LNCaP clone FGC (cell line): Measurements from ENCODE around the gene ACTR2.
"Not testable (repeated sequence)": the region's sequence is repeated elsewhere in the genome, so short reads cannot be mapped to it uniquely, and the experiment has no call there.

Experiments used
- DNase-seq: peaks from one replicate; pipeline ENCODE4 v3.0.0-alpha.2; 2011; ENCODE audit warnings: low read depth
- H3K4me3 ChIP-seq: 2 replicates; pipeline ENCODE4 v1.5.1; 2011; ENCODE audit warnings: mild to moderate bottlenecking, low read depth, low read length, control low read depth
- CTCF ChIP-seq: IDR thresholded peaks from 2 replicates; pipeline ENCODE4 v1.5.1; 2012; ENCODE audit warnings: mild to moderate bottlenecking; ENCODE audit not compliant: control insufficient read depth, insufficient read depth; ENCODE audit errors: extremely low read depth

The ACTR2 gene

GRCh38 chr2:65255356-65255755 is 27.7 kb downstream of the ACTR2 start:
- no peak overlapping the region for H3K4me3 ChIP-seq
- TF ChIP-seq CTCF = no peak
- no peak for DNase-seq

GRCh38 chr2:65256054-65256453 is 28.4 kb downstream of the ACTR2 start:
- DNase-seq = no peak
- peak; percentile 21; the same call in 1 of the 2 replicates for TF ChIP-seq CTCF
- no peak overlapping the region for H3K4me3 ChIP-seq

GRCh38 chr2:65257866-65258265 is 30.2 kb downstream of the ACTR2 start:
- H3K4me3 ChIP-seq, DNase-seq: not testable (repeated sequence)

GRCh38 chr2:65261676-65262075 is 34.0 kb downstream of the ACTR2 start:
- no peak for DNase-seq
- no peak overlapping the region for H3K4me3 ChIP-seq
- TF ChIP-seq CTCF = no peak

- no peak overlapping the region for H3K4me3 ChIP-seq
- no peak for TF ChIP-seq CTCF
- no peak for DNase-seq
These were observed 35.6 kb downstream of the ACTR2 start for GRCh38 chr2:65263262-65263661.

GRCh38 chr2:65263986-65264385 is 36.4 kb downstream of the ACTR2 start:
- no peak overlapping the region for H3K4me3 ChIP-seq
- no peak for TF ChIP-seq CTCF
- DNase-seq = no peak

GRCh38 chr2:65264821-65265670 is 37.4 kb downstream of the ACTR2 start:
- no peak overlapping the region for H3K4me3 ChIP-seq
- peak; percentile 54 for DNase-seq
- peak; percentile 47 for TF ChIP-seq CTCF
